ENCODE data around the gene TPST2.

Gene TPST2

GRCh38 chr22:26580240-26580962 lies 9.5 kb downstream of the TPST2 start:
- no peak for DNase-seq (ENCODE audit: low read depth in 2 of 2)

DNA sequence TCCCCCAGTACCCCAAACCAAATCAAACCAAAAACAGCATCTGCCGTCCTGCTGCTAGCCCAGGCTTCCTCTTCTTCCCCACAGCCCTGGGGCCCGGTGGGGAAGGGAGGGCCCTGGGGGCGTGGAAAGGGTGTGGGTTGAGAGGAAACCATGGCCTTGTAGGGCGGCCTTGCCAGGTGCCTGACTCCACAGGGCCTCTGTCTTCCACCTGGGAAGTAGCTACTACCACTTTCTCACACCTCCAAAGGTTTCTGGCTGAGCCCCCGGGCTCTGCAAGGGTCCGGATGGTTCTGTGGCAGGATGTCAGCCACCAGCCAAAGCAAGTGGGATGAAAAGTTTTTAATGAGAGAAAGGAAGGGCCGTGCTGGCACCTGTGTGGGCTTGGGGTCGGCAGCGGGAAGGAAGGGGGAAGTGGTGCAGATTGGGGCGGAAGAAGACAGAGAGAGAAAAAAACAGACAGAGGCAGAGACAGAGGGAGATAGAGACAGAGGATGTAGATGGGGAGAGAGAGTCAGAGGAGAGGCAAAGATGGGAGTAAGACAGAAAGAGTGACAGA lies 10.5 kb downstream of the TPST2 start:
- peak in 1 of 2 donors; percentile 39 for DNase-seq (ENCODE audit: low read depth in 2 of 2)

- no peak for DNase-seq (ENCODE audit: low read depth in 2 of 2)
These were observed 12.9 kb downstream of the TPST2 start for GRCh38 chr22:26577081-26577480.

DNA sequence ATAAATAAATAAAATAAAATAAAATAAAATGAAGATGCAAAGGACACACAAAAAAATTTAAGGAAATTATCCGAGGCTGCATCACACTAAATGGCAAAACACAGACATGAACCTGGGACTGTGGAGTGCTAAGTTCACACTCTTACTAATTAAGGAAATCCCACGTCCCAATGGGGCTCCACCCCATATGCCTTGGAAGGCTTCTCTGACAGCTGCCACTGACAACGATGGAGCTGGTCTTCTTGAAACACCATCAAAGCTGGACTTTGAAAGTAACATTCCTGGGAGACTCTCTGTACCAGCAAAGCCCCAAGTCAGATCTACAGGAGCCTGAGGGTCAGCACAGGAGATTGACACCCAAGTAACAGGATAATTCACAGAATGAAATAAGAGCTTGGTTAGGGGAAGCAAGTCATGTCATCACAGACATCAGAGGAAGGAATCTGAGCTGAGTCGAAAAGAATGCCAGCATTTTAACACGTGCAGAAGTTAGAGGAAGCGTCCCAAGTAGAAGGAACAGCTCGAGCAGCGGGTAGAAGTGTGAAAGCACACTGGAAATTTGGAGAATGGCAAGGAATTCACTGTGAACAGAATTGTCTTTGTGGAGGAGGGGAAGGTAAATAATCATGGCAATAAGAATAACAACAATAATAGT lies 13.8 kb downstream of the TPST2 start:
- DNase-seq (ENCODE audit: low read depth in 2 of 2) = no peak

DNA sequence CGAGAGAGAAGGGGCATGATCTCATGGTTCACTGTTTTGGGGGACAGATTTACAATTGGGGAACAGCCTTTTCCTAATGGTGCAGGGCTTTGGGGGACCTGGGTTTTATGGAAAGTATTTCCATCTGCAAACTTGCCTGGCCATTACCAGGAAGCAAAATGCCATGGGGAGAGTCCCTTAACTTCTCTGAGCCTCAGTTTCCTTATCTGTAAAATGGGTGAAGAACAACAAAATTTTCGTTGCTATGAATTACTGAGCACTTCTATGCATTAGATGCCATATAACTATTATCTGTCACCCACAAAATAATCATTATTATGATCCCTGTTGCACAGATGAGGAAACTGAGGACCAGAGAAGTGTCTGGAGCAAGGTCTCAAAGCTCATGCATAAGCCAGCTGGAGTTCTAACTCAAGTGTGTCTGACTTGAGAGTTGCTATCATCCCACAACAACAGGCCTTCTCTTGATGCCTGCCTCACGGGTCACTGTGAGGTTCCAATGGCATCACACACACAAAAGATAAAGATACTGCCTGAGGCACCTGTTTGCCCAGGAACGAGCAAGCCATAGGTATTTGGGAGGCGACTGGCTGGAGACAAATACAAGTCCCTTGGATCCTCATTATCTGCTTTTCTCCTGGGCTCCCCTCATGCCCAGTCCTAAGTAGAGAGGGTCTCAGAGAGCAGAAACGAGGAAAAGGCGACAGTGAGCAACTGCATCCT lies 15.8 kb downstream of the TPST2 start:
- DNase-seq (ENCODE audit: low read depth in 2 of 2) = no peak

GRCh38 chr22:26573026-26573662 lies 16.8 kb downstream of the TPST2 start:
- peak in 1 of 2 donors; percentile 23 for DNase-seq (ENCODE audit: low read depth in 2 of 2)

DNA sequence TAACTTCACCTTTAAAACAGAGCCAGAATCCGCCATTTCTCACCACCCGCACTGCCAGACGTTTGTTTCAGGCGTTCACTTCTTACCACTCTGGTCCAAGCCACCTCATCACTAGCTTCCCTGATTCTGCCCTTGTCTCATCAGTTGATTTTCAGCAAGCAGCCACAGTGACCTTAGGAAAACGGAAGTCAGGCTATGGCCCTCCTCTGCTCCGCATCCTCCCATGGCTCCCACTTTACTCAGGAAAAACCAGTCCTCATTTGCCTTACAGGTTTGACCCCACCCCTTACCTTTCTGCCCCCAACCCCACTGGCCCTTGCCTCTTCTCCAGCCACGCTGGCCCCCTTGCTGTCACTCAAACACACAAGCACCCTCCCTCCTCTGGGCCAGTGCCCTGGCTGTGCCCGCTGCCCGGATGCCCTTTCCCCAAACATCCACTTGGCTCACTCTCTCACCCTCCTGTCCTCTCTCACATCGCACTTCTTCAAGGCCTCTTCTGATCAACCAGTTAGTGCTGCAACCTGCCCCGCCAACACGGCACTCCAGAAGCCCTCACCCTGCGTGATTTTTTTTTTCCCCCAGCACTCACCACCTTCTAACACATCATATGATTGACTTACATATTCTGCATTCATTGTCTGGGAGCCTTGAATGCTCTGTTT lies 18.9 kb downstream of the TPST2 start:
- no peak for DNase-seq (ENCODE audit: low read depth in 2 of 2)

DNA sequence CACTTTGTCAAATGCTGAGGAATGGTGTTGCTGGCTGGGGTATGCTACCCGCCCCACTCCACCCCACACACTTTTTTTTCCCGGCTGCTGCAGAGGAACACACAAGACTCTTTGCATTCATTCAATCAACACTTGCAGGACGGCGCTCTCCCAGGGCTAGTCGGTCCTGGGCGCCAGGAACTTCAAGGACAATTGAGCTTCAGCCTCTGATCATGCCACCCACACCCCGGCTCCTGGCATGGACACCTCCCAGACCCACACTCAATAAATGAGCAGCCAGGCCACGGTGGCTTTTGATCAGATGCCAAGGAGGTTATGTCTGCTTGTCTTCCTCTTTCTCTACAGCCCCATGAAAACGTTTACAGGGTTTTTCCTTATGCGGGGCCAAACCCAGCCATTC lies 19.8 kb downstream of the TPST2 start:
- no peak for DNase-seq (ENCODE audit: low read depth in 2 of 2)

DNA sequence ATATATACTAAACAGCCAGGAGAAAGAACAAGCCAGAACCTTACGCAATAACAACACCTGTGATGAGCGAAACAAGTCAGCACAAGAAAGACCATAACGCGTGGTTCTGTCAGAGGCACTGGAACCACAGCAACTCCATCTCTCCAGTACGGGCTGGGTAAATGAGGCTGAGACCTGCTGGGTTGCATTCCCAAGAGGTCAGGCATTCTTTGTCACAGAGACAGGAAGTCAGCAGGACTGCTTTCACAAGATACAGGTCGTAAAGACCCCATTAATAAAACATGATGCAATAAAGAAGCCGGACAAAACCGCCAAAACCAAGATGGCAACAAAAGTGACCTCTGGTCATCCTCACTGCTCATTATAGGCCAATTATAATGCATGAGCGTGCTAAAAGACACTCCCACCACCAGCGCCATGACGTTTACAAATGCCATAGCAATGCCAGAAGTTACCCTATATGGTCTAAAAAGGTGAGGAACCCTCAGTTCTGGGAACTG lies 21.7 kb downstream of the TPST2 start:
- no peak for DNase-seq (ENCODE audit: low read depth in 2 of 2)

GRCh38 chr22:26567610-26568009 lies 22.3 kb downstream of the TPST2 start:
- DNase-seq (ENCODE audit: low read depth in 2 of 2) = no peak

- DNase-seq (ENCODE audit: low read depth in 2 of 2) = no peak
These were observed 22.9 kb downstream of the TPST2 start for GRCh38 chr22:26566994-26567393.

GRCh38 chr22:26565889-26566288 lies 24.0 kb downstream of the TPST2 start:
- no peak for DNase-seq (ENCODE audit: low read depth in 2 of 2)

- DNase-seq (ENCODE audit: low read depth in 2 of 2) = no peak
These were observed 24.8 kb downstream of the TPST2 start for GRCh38 chr22:26565181-26565580.

GRCh38 chr22:26564672-26565071 lies 25.3 kb downstream of the TPST2 start:
- DNase-seq (ENCODE audit: low read depth in 2 of 2) = no peak

DNA sequence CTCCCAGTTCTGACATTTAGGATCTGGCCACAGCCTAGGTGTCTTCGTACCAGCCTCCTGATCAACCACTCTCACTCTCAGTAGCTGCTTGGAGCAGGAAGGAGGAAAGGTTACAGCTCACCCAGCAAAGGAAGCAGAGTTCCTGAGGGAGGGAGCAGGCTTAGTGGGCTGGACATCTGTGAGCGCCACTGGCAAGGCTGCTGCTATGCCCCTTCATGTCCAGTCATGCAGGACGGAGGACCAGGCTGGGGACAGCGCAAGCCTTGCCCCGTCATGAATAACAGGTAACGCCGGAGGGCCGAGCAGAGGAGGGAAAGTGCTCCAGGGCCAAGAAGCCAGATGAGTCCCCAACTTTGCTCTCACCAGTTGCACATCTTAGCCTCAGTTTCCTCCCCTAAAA lies 25.8 kb downstream of the TPST2 start:
- DNase-seq (ENCODE audit: low read depth in 2 of 2) = no peak

DNA sequence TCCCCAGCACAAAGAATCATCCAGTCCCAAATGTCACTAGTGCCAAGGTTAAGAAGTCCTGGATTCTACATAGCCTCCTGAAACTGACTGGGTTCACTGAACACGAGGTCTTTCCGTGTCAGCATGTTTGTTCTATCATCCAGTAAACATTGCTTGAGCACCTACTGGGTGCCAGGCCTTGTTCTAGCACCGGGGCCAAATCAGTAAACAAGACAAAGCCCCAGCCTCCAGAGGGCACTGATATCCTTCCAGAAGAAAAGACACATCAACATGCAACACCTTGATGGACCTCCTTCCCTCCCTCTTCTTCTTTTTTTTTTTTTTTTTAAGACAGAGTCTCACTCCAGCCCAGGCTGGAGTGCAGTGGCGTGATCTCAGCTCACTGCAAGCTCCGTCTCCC lies 26.9 kb downstream of the TPST2 start:
- no peak for DNase-seq (ENCODE audit: low read depth in 2 of 2)

DNA sequence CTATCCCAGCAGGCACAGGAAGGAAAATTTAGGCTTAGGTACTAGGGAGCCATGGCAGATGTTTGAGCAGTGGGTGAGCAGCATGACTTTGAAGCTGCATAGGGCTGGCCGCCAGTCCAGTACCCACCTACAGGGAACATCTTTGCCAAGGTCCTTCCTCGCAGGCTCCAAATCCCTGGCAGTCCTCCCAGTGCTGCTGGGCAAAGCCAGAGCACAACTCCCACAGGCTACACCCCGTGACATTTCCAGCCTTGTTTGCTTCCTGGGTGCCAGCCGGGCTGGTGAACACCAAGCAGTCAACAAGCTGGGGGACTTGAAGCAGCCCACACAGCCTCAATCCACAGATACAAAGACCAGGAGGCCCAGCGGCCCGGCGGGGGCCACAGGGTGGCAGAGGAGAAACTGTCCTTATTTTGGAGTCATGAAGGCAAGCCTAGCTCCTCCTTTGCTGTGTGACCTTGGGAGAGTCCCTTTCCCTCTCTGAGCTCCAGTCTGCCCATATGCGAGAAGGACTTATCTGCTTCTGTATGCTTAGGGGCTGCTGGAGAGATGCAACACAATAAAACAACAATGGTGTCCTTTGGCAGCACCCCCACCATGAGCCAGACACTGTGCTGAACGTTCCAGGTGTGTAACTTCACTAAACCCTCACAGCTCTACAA lies 28.0 kb downstream of the TPST2 start:
- DNase-seq (ENCODE audit: low read depth in 2 of 2) = no peak

DNA sequence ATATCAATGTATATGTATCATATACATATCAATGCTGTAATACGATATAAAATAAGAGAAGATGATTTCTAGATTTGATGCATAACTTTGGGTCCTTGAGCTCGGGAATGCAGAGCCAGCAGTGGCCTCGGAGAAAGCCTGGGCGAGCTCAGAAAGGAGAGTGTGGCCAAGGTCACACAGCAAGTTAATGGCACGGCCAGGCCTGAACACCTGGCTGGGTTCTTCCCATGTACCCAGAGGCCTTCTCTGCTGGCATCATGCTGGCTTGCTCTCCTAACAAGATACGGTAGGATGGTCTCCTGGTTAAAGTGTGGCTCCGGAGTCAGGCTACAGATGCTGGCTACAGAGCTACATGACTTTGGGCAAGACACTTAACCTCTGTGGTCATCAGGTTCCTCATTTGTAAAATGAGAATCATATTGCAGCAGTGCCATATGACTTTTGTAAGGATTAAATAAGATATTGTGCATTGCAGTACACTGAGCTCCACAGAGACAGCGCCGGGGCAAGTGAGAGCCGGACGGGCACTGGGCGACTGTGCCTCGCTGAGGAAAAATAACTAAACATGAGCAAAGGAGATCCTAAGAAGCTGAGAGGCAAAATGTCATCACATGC lies 29.9 kb downstream of the TPST2 start:
- DNase-seq (ENCODE audit: low read depth in 2 of 2) = no peak

- no peak for DNase-seq (ENCODE audit: low read depth in 2 of 2)
These were observed 31.6 kb downstream of the TPST2 start for GRCh38 chr22:26558248-26558895.

DNA sequence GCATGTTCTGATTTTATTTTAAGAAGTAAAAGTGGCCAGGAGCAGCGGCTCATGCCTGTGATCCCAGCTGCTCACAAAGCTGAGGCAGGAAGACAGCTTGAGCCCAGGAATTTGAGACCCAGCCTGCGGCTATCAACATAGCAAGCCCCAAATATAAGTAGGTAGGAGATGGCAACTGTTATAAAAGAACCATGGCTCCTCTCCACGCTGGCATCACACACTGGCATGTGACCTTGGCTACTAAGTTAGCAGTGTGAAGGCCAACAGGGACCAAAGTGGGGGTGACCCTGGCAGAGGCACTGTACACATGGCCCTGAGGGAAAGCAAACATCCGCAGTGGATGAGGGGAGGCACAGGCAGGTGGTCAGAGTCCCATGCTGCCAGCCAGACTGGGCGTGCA lies 33.0 kb downstream of the TPST2 start:
- DNase-seq (ENCODE audit: low read depth in 2 of 2) = no peak
